PFSK-1 (cell line): ENCODE data around the gene YIF1A.

Source experiments
- FOXP2 ChIP-seq: optimal IDR thresholded peaks from 2 replicates; pipeline ENCODE3; 2011; ENCODE audit warnings: borderline replicate concordance, control low read depth, inconsistent platforms; ENCODE audit not compliant: insufficient read depth; ENCODE audit errors: extremely low read length, extremely low read depth
- POLR2AphosphoS5 ChIP-seq: IDR thresholded peaks from 2 replicates; pipeline ENCODE4 v1.6.1; 2012; ENCODE audit warnings: low read depth, mild to moderate bottlenecking, control low read depth, low read length, moderate library complexity
- SIN3A ChIP-seq: IDR thresholded peaks from 2 replicates; pipeline ENCODE4 v1.6.1; 2012; ENCODE audit warnings: mild to moderate bottlenecking, low read length, moderate library complexity, borderline replicate concordance; ENCODE audit not compliant: insufficient read depth
- TAF1 ChIP-seq: IDR thresholded peaks from 2 replicates; pipeline ENCODE4 v1.6.1; 2012; ENCODE audit warnings: low read length, control low read depth, borderline replicate concordance; ENCODE audit not compliant: insufficient read depth
- TF ChIP-seq, protein P1 (sequence below), 2 experiments: IDR thresholded peaks; 2 replicates each; pipeline versions ENCODE4 v1.6.1 to v1.8.0; 2011 to 2012; ENCODE audit warnings: low read depth in 2 of 2, low read length in 2 of 2, control low read depth in 1 of 2, inconsistent platforms in 1 of 2, mild to moderate bottlenecking in 1 of 2, moderate library complexity in 1 of 2; ENCODE audit not compliant: insufficient read depth in 1 of 2

DNA sequence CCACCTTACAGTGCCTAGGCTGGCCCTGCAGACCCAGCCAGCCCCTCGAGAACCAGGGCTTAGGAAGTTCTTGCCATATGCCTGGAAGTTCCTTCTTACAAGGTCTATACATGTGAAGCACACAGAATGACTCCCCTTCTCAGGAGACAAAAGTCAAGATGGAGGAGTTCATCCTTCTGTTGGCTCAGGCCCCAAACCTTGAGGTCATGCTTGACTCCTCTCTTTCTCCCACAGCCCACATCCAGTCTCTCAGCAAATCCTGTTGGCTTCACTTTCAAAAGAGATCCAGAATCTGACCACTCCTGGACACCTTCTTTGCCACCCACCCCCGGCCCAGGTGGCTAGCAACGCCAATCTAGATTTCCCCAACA is 29.6 kb upstream of the YIF1A start:
- TF ChIP-seq POLR2AphosphoS5 = no peak
- TF ChIP-seq SIN3A = no peak
- TF ChIP-seq, protein P1, sequence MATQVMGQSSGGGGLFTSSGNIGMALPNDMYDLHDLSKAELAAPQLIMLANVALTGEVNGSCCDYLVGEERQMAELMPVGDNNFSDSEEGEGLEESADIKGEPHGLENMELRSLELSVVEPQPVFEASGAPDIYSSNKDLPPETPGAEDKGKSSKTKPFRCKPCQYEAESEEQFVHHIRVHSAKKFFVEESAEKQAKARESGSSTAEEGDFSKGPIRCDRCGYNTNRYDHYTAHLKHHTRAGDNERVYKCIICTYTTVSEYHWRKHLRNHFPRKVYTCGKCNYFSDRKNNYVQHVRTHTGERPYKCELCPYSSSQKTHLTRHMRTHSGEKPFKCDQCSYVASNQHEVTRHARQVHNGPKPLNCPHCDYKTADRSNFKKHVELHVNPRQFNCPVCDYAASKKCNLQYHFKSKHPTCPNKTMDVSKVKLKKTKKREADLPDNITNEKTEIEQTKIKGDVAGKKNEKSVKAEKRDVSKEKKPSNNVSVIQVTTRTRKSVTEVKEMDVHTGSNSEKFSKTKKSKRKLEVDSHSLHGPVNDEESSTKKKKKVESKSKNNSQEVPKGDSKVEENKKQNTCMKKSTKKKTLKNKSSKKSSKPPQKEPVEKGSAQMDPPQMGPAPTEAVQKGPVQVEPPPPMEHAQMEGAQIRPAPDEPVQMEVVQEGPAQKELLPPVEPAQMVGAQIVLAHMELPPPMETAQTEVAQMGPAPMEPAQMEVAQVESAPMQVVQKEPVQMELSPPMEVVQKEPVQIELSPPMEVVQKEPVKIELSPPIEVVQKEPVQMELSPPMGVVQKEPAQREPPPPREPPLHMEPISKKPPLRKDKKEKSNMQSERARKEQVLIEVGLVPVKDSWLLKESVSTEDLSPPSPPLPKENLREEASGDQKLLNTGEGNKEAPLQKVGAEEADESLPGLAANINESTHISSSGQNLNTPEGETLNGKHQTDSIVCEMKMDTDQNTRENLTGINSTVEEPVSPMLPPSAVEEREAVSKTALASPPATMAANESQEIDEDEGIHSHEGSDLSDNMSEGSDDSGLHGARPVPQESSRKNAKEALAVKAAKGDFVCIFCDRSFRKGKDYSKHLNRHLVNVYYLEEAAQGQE (IDR thresholded peaks at IDR 0.05; ENCODE audit: insufficient read depth in 1 of 2, low read depth in 2 of 2, low read length in 2 of 2) = no peak
- TF ChIP-seq TAF1 = no peak
- TF ChIP-seq FOXP2 = no peak
